ENCODE data around the gene GNA14. TPM values are rescaled to one million over a fixed set of nuclear protein-coding genes. Genes with fewer than 3 reads are reported as not detected.

The GNA14 gene
- total RNA-seq, 1 donor from 2014 or later: 0.14 TPM

DNA sequence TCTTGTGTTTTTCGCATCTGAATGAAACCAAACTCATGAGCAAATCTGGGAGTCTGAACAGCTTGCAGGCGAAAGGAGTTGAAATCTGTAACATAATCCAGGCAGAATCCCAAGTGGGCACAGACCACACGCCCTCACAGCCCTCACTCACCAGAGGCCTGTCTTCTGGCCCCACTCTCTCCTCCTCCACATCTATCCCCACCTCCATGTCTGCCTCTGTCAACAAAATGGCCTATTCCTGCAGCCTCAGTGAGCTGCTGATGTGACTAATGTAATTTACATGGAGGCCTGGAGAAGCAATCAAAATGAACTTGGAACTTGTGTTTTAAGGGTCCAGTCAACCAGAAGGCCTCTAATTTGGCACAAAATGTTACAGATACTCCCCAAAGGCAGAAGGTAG is 136.6 kb downstream of the GNA14 start:
- no peak overlapping the region for H3K27ac Mint-ChIP-seq
- no peak for DNase-seq (ENCODE audit: low spot score, unreplicated experiment)
- H3K36me3 Mint-ChIP-seq (ENCODE audit: insufficient read depth): no peaks in the 10 kb centered on the region
- H3K4me1 Mint-ChIP-seq (ENCODE audit: low read depth): peaks cover 6% of the 10 kb centered on the region
- H3K27me3 Mint-ChIP-seq: peaks cover 3% of the 10 kb centered on the region
- no peak overlapping the region for H3K4me3 Mint-ChIP-seq (ENCODE audit: low read depth)
- no peaks in the 10 kb centered on the region for H3K9me3 Mint-ChIP-seq (ENCODE audit: low read depth)
- TF ChIP-seq, protein P1, sequence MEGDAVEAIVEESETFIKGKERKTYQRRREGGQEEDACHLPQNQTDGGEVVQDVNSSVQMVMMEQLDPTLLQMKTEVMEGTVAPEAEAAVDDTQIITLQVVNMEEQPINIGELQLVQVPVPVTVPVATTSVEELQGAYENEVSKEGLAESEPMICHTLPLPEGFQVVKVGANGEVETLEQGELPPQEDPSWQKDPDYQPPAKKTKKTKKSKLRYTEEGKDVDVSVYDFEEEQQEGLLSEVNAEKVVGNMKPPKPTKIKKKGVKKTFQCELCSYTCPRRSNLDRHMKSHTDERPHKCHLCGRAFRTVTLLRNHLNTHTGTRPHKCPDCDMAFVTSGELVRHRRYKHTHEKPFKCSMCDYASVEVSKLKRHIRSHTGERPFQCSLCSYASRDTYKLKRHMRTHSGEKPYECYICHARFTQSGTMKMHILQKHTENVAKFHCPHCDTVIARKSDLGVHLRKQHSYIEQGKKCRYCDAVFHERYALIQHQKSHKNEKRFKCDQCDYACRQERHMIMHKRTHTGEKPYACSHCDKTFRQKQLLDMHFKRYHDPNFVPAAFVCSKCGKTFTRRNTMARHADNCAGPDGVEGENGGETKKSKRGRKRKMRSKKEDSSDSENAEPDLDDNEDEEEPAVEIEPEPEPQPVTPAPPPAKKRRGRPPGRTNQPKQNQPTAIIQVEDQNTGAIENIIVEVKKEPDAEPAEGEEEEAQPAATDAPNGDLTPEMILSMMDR (IDR thresholded peaks at IDR 0.05; ENCODE audit: unreplicated experiment): no peak

DNA sequence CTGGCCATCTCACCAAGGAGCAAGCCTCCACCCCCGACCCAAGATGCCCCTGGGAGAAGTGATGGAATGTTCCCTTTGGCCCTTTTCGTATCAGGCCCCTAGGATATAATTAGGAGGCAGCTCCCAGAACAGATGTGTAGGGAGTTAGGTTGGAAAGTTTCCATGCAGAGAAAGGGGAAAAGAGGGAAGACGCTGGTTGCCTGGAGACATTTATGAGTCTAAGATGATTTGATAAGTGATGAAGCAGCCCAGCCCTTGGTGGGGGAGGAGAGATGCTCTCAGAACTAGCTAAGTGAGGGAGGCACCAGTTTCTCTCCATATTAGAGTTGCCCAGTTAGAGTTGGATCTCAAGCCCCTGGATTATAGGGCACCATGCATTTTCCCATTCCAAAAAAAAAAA is 137.5 kb downstream of the GNA14 start:
- Mint-ChIP-seq H3K27me3 (peaks cover 3% of the 10 kb centered on the region), H3K4me1 (ENCODE audit: low read depth) (peaks cover 6% of the 10 kb centered on the region), H3K9me3 (ENCODE audit: low read depth) (no peaks in the 10 kb centered on the region), H3K27ac (no peak overlapping the region), H3K36me3 (ENCODE audit: insufficient read depth) (no peaks in the 10 kb centered on the region), H3K4me3 (ENCODE audit: low read depth) (no peak overlapping the region)
- DNase-seq (ENCODE audit: low spot score, unreplicated experiment): no peak
- TF ChIP-seq, protein P1 (IDR thresholded peaks at IDR 0.05; ENCODE audit: unreplicated experiment): no peak

DNA sequence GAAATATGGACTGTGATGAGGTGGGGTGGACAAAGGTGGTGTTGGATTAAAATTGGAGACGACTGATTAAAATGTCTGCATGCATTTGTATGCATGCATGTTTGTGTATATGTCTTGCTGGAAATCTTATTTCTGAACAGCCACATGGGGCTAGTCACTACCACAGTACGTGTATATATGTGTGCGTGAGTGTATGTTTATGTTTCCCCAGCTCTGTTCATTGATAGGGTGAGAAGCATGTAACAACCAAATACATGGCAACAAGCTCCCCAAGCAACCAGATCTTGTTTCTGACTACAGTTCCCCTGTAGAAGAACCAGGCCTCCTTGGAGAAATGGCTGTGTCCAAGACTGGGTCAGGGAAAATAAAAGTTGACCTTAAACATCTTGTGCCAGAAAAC is 139.7 kb downstream of the GNA14 start:
- H3K27me3 Mint-ChIP-seq: no peaks in the 10 kb centered on the region
- no peak overlapping the region for H3K27ac Mint-ChIP-seq
- TF ChIP-seq, protein P1 (IDR thresholded peaks at IDR 0.05; ENCODE audit: unreplicated experiment): no peak
- H3K4me1 Mint-ChIP-seq (ENCODE audit: low read depth): peaks cover 6% of the 10 kb centered on the region
- H3K4me3 Mint-ChIP-seq (ENCODE audit: low read depth): no peak overlapping the region
- H3K36me3 Mint-ChIP-seq (ENCODE audit: insufficient read depth): no peaks in the 10 kb centered on the region
- DNase-seq (ENCODE audit: low spot score, unreplicated experiment): no peak
- H3K9me3 Mint-ChIP-seq (ENCODE audit: low read depth): no peaks in the 10 kb centered on the region

DNA sequence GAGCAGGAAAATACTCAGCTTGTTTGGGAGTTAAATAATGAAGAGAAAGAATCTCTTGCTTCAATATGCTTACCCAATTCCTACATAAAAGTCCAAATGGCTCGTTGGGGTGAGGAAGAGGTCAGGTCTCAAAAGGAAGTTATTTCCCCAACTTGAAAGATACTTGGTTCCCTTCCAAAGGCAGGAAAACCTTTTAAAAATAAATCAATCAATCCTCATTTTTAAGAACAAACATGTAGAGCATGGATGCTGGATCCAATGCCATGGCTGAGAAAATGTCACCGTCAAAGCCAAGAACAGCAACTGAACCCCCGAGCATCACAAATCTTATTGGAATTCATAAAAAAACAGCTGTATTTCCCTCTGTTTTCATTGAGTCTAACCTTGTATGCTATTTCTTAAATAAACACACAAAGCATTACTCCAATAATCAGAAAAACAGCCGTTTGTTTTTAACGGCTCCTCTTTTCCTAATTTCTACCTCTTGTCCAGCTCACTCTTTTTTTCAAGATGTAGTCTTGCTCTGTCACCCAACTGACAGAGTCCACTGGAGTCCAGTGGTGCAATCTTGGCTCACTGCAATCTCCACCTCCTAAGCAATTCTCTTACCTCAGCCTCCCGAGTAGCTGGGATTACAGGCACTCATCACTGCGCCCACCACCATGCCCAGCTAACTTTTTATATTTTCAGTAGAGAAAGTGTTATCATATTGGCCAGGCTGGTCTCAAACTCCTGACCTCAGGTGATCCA is 140.7 kb downstream of the GNA14 start:
- DNase-seq (ENCODE audit: low spot score, unreplicated experiment): no peak
- Mint-ChIP-seq H3K9me3 (ENCODE audit: low read depth) (no peaks in the 10 kb centered on the region), H3K27me3 (no peaks in the 10 kb centered on the region), H3K4me3 (ENCODE audit: low read depth) (no peak overlapping the region), H3K4me1 (ENCODE audit: low read depth) (no peaks in the 10 kb centered on the region), H3K27ac (no peak overlapping the region), H3K36me3 (ENCODE audit: insufficient read depth) (no peaks in the 10 kb centered on the region)
- TF ChIP-seq, protein P1 (IDR thresholded peaks at IDR 0.05; ENCODE audit: unreplicated experiment): no peak

DNA sequence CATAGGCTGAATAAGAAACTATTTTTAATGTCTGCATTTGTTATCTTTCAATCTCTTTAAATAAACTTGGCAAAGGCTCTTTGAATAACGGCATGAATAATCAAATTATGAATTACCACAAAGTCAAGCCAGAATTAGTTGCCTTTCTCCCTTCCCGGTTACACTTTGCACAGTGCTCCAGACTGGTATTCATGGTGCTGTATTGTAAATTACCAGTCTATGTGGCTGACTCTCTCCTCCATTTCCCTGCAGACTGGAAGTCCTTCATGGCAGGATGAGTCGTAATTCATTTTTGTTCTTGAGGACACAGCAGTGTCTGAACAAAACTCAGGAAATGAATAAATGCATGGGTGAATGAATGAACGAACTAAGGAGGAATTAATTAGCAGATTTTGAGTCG is 142.9 kb downstream of the GNA14 start:
- TF ChIP-seq, protein P1 (IDR thresholded peaks at IDR 0.05; ENCODE audit: unreplicated experiment): no peak
- no peaks in the 10 kb centered on the region for H3K36me3 Mint-ChIP-seq (ENCODE audit: insufficient read depth)
- H3K4me3 Mint-ChIP-seq (ENCODE audit: low read depth): no peak overlapping the region
- H3K27me3 Mint-ChIP-seq: no peaks in the 10 kb centered on the region
- no peak overlapping the region for H3K27ac Mint-ChIP-seq
- no peaks in the 10 kb centered on the region for H3K4me1 Mint-ChIP-seq (ENCODE audit: low read depth)
- H3K9me3 Mint-ChIP-seq (ENCODE audit: low read depth): peaks cover 2% of the 10 kb centered on the region
- no peak for DNase-seq (ENCODE audit: low spot score, unreplicated experiment)
